Mucosa of descending colon (tissue), 3 donors: Measurements from ENCODE around the gene KCNN3. TPM values are rescaled to one million over a fixed set of nuclear protein-coding genes. Genes with fewer than 3 reads are reported as not detected.

Experiments
- ATAC-seq: fragments of 200-7000 bp; cut with Tn5 transposase; one replicate; pipeline ENCODE4 v1.9.1; 2020; ENCODE audit warnings: mild to moderate bottlenecking, moderate library complexity
- DNase-seq, 3 donors: peaks; one replicate each; pipeline ENCODE4 v3.0.0-alpha.2; 2020
- H3K36me3 ChIP-seq: fragments of 200-600 bp; one replicate; pipeline ENCODE4 v1.8.0; 2021; ENCODE audit warnings: low read depth, mild to moderate bottlenecking
- H3K4me1 ChIP-seq: fragments of 200-600 bp; one replicate; pipeline ENCODE4 v1.8.0; 2021; ENCODE audit warnings: low read depth, mild to moderate bottlenecking
- H3K4me3 ChIP-seq: fragments of 200-600 bp; one replicate; pipeline ENCODE4 v1.8.0; 2021; ENCODE audit warnings: mild to moderate bottlenecking
- H3K9me3 ChIP-seq: fragments of 200-600 bp; one replicate; pipeline ENCODE4 v1.8.0; 2021; ENCODE audit warnings: mild to moderate bottlenecking
- intact Hi-C, 2 donors: fragments of 100-400 bp; cut with DNase I in 1 of 2; cut with micrococcal nuclease in 1 of 2; formaldehyde crosslinking; loops; one replicate each; pipeline versions ENCODE4 v1.11.0 to v1.11.1; 2022; cut with DNase I, micrococcal nuclease
- total RNA-seq, 3 donors: library from RNA; stranded (reverse); fragmentation: NEBNext Ultra II Directional in 2 of 3; extraction: Animal tissue kit (Norgen Biotek cat#: 25700) in 2 of 3; gene quantifications; one replicate each; pipeline versions ENCODE4 v1.2.1 to v1.2.4, GENCODE V29; 2021 to 2023
- TF ChIP-seq, protein P1 (sequence below): fragments of 200-600 bp; IDR thresholded peaks from one replicate; pipeline ENCODE4 v1.8.0; 2022; ENCODE audit warnings: antibody characterized with exemption, mild to moderate bottlenecking
- donor health status: DM: no; HTN: no; CAD: no; lungs with moderate emphysema.
- donor health status: DM: no; HTN: no; CAD: no.
- donor health status: DM: no; HTN: yes; CAD: no.

KCNN3 gene
- total RNA-seq, 3 donors from 2014 or later = 1.5 to 19.3 (median 2.0) TPM

DNA sequence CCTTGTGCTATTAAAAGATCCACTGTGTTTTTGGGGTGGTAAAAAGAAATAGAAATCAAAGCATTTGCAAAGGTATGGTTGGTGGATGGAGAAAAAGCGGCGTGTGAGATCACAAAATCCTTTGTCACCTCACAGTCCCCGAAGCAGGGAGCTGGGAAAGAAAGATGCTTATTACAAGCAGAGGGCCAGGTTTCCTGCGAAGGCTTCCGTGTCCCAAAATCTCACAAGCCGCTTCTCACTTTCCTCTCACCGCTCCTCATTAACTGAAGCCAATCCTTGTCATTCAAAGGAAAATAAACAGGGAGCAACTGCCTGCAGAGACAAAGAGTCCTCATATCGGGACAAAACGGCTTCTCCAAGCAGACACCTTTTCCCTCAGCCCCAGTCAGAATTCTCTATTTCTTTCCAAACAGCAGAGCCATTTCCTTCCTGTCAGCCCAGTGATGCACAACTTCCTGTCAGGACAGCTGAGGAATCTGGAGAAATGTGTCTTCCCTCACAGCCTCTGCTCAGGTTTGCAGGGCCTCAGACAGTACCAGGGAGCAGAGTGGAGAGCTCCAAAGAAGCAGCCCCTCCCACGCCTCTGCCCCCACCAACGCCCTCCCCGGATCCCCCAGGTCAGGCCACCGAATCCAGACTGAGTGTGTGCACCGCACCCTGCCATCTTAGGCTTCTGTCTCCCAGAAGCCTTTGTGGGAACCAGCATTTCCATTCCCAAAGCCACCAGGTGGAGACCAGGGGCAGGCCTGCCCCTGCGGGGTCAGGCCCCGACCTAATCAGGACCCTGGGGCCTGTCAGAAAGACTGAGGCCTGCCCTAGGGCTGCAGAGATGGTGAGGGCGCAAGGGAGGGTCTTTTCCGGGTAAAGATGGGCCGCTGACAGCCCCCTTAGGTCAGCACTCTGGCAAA is 29.6 kb downstream of the KCNN3 start:
- DNase-seq (no peak), ATAC-seq (no peak)
- intact Hi-C loops = no loop called here
- TF ChIP-seq, protein P1, sequence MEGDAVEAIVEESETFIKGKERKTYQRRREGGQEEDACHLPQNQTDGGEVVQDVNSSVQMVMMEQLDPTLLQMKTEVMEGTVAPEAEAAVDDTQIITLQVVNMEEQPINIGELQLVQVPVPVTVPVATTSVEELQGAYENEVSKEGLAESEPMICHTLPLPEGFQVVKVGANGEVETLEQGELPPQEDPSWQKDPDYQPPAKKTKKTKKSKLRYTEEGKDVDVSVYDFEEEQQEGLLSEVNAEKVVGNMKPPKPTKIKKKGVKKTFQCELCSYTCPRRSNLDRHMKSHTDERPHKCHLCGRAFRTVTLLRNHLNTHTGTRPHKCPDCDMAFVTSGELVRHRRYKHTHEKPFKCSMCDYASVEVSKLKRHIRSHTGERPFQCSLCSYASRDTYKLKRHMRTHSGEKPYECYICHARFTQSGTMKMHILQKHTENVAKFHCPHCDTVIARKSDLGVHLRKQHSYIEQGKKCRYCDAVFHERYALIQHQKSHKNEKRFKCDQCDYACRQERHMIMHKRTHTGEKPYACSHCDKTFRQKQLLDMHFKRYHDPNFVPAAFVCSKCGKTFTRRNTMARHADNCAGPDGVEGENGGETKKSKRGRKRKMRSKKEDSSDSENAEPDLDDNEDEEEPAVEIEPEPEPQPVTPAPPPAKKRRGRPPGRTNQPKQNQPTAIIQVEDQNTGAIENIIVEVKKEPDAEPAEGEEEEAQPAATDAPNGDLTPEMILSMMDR = no peak
- H3K4me3 ChIP-seq = no peak overlapping the region
- H3K4me1 ChIP-seq = no peaks in the 10 kb centered on the region
- no peaks in the 10 kb centered on the region for H3K36me3 ChIP-seq
- H3K9me3 ChIP-seq = no peaks in the 10 kb centered on the region

DNA sequence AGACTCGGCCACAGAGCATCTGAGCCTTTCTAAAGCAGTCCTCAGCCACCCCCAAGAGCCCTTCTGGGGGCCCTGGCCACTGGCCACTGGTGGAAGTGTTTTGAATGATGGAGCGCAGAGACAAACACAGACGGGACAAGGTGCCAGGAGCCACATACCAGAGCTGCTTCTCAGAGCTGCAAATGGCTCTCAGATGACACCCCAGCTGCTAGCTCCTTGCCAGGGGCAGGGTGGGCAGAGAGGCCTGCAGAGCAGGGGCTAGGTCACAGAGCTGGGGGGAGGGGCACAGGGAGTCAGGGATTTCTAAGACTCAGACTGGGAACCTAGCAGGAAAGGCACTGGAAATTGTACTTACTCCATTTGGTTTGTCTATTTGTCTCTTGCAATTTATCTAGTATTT is 30.4 kb downstream of the KCNN3 start:
- ATAC-seq = no peak

DNA sequence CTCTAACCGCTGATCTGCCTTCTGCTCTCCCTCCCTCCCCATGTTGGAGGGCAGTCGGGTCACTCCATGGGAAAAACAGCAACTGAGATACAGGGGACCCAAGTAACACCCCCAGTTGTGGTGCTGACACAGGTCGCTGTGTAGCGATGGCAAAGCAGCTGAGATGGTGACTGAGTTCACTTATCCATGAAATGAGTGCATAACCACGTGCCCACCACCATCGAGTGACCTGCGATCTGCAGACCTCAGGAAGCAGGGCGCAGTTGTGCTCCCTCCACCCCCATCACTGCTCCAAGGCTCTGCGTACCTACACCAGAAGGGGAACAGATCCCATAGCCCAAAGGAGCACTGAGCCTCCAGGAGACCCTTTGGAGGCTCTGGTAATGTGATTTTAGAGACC is 31.1 kb downstream of the KCNN3 start:
- intact Hi-C loops = no loop called here
- ATAC-seq = no peak
- no peak for DNase-seq
- no peaks in the 10 kb centered on the region for H3K36me3 ChIP-seq
- H3K4me3 ChIP-seq = no peak overlapping the region
- TF ChIP-seq, protein P1 = no peak
- H3K9me3 ChIP-seq = no peaks in the 10 kb centered on the region
- H3K4me1 ChIP-seq = no peaks in the 10 kb centered on the region

More for the DNA sequence above, 30.4 kb downstream of the KCNN3 start:
- Histone ChIP-seq H3K4me3 (no peak overlapping the region), H3K36me3 (no peaks in the 10 kb centered on the region), H3K9me3 (no peaks in the 10 kb centered on the region), H3K4me1 (no peaks in the 10 kb centered on the region)
- no peak for DNase-seq
- TF ChIP-seq, protein P1 = no peak
- intact Hi-C loops = no loop called here

DNA sequence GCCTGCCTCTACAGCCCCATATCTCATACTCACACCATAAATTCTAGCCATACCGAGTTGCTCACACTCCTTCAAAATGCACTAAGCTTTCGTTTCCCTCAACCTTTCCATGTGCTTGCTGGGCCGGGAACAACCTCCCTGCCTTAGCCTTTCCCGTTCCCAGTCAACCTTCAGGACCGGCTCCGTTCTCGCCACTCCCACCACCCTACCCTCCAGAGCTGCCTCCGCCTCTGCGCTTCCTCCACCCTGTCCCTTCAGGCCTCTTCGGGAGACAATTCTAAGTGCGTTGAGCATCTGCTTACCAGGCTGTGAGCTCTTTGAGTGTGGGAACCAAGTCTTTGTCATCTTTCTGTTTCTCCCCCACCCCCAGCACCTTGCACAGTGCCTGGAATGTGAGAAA is 31.6 kb downstream of the KCNN3 start:
- DNase-seq (no peak), ATAC-seq (no peak)
- intact Hi-C loops = no loop called here
- Histone ChIP-seq H3K4me1 (no peaks in the 10 kb centered on the region), H3K9me3 (no peaks in the 10 kb centered on the region), H3K36me3 (no peaks in the 10 kb centered on the region), H3K4me3 (no peak overlapping the region)
- TF ChIP-seq, protein P1 = no peak

DNA sequence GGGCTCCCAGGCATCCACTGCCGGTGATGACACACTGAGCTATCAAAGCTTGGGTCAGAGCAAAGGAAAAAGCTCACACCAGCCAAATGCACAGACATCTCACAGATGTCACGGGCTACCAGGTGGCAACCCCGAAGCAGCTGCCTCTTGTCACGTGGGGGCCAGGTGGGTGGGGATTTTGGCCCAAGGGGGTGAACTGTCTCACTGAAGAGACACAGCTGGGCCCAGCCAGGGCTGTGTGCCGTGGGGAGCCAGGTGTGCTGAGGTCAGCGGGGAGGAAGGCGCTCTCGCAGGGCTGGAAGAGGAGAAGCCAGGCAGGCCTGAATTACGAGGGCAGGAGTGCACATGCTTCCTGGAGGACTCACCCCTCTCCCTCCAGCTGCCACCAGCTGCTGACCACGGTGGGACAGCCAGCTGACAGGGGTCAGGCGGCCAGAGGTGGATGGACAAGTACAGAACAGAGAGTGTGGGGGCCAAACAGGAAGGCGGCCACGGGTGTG is 32.4 kb downstream of the KCNN3 start:
- no peaks in the 10 kb centered on the region for H3K36me3 ChIP-seq
- intact Hi-C loops = no loop called here
- no peak overlapping the region for H3K4me3 ChIP-seq
- ATAC-seq (peak; percentile 70), DNase-seq (peak; percentile 47 to 73 (median 65))
- TF ChIP-seq, protein P1 = no peak
- no peaks in the 10 kb centered on the region for H3K4me1 ChIP-seq
- no peaks in the 10 kb centered on the region for H3K9me3 ChIP-seq
